ENCODE data around the gene APOO. TPM values are rescaled to one million over a fixed set of nuclear protein-coding genes. Genes with fewer than 3 reads are reported as not detected.
A peak's percentile ranks its signal among the peaks of the same experiment; 100 is the strongest.

The APOO gene
- 17.0 TPM for polyA plus RNA-seq (2013, experiment 1 of 2; ENCODE audit: insufficient read length)
- polyA plus RNA-seq (2013, experiment 2 of 2; ENCODE audit: insufficient read length), result 19.0 TPM

DNA sequence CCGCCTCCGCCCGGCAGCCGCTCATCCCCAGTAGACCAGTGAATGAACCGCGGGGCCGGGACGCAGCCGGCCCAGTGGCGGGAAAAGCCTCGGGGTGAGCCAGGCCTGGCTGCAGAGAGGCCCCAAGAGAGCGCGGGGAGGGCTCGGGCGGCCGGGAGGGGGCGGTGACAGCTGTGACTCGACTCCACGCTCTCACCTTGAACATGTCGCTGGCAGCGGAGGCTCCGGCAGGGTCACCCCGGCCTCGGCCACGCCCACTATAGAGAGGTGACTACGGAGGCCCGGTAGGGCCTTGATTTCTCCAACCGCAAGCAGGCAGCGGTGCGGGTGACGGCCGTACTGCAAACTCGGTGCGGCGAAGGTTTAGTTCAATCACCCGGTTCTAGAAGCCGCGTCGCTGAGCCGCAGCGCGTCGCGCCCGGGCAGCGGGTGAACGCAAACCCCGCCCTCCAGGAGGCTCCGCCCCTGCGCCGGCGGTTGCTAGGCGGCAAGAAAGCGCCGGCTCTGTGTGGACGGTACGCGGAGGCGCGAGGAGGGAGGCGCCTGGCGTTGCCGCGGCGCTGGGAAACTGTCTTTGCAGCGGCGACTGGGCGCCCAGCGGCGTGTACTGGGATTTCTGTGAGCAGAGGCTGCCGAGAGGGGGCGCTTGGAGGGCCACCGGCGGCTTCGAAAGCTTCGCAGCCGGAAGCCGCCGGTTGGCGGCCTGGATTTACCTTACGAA is at the start of gene APOO, which contains the start of gene CXorf58:
APOO (minus strand) TSS at position 441 of the 721 bp plus-strand sequence; CDS start at position 205, 236 bp downstream.
CXorf58 (plus strand) TSS at position 509 of the 721 bp plus-strand sequence. CDS start 2,297 bp downstream, outside the sequence.
- peak; percentile 92 for DNase-seq

DNA sequence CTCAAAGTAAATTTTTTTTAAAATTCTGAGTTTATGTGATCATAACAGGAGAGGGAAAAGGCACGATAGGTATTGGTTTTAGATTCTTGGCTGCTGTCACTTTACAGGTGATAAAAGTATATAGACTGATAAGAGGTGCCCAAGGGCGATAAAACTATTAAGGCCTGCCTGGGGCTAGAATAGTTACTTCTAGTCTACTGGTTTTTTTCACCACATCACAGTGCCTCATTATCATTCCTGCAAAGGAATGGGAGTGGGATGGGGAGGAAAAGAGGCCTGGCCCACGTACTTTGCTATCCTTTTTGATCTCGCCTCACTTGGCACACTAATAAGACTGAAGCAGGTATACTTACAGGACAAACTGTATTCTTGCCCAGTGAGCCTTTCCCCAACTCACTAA is 46.7 kb upstream of the APOO start:
- no peak for DNase-seq

DNA sequence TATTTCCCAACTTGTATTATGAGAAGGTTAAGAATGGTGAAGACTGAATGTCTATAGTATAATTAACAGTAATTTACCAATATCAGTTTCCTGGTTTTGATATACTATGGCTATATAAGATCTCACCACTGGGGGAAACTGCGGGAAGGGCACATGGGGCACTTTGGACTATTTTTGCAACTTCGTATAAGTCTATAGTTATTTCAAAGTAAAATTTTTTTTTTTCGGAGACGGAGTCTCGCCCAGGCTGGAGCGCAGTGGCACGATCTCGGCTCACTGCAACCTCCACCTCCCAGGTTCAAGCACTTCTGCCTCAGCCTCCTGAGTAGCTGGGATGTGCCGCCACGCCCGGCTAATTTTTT is 46.2 kb upstream of the APOO start:
- no peak for DNase-seq

DNA sequence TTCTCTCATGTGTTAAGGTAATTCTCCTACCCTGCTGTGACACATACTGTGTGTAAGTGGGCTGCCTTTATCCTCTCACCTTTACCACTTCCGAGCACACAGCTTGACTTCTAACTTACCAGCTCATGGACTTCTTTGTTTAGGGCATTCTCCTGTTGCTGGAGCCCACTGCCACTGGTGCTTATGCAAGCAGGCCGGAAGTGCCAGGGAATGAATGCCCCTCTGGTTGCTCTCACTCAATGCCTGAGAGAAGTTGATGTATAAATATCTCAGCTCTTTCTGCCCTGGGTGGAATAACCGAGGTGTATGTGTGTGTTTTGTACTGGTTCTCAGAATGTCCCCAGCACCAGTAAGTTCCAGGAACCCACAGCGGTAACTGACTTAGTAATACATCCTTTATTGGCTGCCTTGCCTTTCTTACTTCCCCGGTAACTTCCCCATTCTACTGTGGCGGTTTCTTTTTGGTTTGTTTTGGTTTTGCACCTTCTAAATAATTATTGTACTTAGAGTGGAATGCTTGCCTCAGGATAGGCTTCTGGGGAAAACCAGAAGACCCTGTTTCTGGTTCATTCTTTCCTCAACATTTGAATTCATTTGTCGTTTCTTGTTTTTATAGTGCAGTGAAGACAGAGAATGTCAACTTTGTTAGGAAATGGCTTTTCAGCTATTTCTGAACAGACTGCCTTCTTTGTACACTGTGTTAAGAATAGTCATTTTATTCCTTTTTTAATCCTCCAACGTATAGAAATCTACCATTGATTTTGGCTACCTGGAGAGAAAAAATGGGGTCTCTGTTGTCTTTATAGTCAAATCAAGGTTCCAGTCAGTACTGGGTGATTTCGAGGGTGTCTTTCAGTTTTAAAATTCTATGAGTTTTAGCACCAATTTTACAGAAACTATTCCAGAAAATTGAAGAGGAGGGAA is 45.5 kb upstream of the APOO start:
- no peak for DNase-seq

DNA sequence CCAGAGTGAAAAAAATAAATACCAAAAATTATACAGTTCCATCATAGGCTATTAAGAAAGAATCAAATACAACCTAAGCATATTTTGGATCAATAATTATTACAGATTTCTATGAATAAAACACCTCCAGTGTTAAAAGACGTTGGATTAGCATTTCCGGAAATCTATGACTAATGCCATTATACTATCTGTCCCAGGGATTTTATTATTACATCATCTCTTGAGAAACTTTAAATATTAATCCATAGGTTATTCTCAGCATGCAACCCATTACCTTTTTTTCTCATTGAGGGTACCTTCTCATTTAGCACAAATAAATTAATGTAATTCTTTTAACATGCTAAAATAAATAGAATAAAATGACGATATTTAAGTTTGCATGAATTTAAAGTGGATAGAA is 44.7 kb upstream of the APOO start:
- no peak for DNase-seq

DNA sequence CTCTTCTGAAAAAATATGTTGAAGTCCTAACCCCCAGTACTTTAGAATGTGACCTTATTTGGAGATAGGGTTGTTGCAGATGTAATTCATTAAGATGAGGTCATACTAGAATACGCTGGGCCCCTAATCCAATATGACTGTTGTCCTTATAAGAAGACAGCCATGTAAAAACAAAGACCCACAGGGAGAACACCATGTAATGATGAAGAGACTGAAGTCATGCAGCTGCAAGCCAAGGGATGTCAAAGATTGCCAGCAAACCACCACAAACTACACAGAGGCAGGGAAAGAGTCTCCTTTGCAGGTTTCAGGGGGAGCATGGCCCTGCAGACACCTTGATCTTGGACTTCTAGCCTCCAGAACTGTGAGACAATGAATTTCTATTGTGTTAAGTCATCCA is 37.5 kb upstream of the APOO start:
- peak; percentile 9 for DNase-seq

DNA sequence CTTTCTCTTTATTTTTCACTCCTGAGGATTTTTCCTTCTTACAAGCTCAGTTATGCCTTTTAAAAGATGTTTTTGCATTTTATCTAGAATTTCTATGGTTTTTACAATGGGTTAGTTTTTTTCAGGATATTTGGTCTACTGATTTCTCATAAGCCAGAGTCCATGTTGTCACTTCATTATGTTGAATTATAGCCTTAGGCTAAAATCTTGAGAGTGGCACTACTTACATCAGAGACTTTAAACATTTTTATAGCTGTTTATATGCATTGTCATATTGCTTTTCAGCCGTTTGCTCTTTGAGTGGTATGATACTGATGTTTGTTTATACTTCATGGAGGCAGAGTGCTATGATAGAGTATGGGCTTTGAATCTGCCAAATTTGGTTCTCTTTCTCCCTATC is 36.5 kb upstream of the APOO start:
- no peak for DNase-seq

DNA sequence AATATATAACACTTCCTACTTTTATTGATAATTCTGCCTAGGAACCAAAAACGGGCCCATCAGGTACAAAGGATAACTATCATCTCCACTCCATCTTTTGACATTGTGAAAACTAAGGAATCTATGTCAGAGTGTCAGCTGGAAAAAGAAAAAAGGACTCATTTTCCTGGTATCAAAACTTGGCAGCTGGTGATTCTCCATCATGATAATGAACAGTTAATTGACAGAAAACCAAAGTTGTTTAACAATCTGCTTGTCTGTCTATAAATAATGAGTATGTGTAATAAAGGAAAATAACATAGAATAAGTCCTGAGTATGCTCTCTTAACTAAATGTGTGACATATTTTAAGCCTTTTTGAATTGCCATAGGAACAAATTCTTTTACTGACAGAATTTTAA is 31.5 kb upstream of the APOO start:
- no peak for DNase-seq

DNA sequence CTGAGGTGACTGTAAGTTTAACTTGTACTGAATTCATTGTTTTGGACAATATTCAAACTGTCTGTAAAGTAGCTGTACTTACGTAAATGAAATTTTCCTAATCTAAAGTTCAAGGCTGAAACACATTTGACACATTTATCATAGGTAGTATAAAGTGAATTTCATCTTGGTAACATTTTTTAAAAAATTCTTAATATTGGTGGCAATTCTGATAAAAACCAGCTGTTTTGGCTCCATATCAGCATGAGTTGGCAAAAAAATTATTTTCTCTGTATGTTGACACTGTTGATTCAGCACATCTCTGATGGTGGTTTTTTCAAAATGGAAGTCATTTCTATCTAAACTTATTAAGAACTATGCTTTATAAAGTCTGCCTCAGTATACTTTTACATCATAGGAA is 31.0 kb upstream of the APOO start:
- peak; percentile 8 for DNase-seq

DNA sequence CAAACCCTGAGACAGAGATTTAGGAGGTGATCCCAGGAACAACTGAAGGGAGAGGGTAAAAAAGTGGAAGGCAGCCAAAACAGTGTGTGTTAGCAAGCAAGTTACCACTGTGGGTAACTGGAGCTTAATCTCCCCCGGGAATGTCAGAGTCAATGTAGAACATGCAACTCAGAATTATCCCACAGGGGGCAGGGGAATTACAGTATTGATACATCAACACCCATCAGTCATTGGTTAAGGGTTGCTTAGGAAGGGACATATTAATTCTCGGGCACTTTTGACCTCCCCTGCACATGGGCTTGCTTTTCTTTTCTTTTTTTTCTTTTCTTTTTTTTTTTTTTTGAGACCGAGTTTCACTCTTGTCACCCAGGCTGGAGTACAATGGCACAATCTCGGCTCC is 29.4 kb upstream of the APOO start:
- peak; percentile 41 for DNase-seq

DNA sequence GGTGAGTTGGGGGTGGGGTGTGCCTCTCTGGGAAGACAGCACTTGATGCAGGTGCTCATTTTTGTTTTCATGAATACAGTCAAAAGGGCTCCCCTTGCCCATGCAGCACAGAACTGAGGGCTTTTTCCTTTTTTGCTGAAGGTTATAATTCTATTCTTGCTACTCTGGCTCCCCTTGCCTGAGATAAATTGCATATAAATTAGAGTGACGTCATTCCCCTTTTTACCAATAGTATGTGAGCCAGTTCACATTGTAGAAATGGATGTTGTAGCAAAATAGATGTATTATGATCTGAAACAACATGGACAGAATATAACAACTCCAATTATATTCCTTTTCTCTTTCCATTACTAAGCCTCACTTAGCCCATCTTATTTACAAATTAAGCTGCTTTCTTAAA is 28.4 kb upstream of the APOO start:
- no peak for DNase-seq

DNA sequence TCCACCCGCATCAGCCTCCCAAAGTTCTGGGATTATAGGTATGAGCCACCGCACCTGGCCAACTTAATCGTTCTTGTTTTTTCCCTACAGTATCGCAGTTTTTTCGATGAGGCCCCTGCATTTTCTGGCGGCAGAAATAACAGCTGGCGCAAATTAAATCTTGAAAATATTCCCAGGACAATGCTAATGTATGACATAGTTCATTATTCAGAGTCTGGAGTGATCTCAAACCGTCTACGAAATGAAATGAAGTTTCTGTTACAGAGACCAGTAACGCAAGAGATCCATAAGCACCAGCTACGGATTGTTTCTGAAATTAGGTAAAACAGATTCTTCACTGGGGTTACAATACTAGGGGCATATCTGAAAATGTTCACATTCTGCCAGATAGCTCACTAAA is 27.4 kb upstream of the APOO start:
- DNase-seq, result peak; percentile 36

DNA sequence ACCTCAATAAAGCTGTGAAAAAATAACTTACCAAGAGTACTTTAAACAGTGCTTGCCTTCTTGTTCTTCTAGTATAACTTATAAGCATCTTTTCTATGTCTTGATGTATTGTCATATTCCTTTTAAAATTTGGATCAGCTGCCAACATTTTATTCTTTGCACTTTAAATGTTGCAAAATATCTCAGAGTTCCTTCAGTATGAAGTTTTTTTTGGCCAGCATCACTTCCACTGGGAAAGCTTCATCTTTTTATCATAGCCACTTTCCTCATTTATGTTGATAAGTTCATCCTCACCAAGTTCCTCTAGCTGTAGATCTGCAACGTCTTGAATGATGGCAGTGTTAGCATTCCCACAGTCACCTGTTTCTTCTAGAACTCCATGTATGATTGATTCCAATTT is 24.3 kb upstream of the APOO start:
- DNase-seq, result no peak

DNA sequence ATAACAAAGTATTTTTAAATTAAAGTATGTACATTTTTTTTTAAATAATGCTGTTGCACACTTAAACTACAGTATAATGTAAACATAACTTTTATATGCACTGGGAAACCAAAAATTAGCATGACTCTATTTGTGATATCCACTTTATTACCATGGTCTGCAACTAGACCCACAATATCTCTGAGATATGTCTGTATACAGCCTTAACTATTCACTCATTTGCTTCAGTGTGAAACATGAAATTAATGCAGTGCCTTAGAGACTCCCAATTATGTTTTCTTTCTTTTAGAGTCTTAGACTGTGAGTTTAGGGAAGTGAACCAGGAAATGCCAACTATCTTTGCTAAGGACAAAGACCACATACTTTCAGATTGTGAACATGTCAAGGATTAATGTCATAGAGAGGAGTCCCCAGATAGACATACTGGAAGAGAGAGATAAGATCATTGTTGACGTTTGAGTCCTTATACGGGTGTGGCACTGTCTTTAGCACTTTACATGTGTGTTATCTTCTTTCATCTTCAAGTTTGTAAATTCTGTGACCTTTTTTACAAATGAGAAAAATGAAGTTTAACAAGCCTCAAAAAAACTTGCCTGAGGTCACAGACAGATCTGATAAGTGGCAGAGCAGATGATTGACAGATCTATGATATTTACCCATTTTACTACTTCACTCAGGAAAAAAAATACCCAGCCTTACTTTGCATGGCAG is 23.3 kb upstream of the APOO start:
- no peak for DNase-seq

DNA sequence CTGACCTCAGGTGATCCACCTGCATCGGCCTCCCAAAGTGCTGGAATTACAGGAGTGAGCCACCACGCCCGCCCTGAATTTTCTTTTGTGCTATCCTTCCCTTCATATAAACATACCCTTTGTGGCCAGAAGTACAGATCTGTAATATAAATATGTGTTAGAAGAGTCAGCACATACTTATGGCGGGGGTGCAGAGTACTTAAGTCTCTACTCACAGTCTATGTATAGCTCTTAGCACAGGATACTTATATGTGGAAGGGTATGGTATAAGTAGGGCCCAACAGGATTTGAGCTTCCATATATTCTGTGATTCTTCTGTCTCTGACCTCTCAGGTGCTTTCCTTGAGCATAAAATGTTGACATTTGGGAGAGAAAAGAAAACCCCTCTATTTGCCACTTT is 18.3 kb upstream of the APOO start:
- no peak for DNase-seq

DNA sequence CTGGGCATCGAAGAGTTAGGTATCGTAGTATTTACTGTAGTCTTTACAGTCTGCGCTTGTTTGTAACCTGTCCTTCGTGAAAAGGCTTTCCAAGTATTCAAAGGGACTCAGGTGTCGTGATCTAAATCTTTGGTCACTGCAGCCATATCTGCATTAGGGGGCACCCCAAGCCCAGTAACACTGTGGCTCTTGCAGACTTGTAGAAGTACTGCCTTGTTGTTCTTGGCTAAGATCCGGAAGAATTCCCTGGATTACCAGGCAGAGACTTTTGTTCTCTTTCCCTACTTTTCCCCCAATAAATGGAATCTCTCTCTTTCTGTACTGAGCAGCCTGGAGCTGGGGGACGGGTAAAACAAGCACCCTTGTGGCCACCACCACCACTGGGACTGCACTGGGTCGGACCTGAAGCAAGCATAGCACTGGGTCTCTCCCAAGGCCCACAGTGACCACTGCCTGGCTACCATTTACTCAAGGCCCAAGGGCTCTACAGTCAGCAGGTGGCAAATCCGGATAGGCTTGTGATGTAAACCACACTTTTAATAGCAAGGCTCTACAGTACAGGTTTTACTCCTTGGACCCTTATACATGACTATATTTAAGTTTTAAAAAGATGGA is 12.1 kb upstream of the APOO start:
- no peak for DNase-seq

DNA sequence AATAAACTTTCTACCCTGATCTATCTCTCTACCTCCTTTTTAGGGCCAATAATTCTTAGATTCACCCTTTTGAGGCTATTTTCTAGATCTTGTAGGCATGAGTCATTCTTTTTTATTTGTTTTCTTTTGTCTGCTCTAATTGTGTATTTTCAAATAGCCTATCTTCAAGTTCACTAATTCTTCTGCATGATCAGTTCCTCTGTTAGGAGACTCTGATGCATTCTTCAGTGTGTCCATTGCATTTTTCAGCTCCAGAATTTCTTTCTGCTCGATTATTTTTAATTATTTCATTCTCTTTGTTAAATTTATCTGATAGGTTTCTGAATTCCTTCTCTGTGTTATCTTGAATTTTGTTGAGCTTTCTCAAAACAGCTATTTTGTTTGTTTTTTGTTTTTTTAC is 11.4 kb upstream of the APOO start:
- no peak for DNase-seq

DNA sequence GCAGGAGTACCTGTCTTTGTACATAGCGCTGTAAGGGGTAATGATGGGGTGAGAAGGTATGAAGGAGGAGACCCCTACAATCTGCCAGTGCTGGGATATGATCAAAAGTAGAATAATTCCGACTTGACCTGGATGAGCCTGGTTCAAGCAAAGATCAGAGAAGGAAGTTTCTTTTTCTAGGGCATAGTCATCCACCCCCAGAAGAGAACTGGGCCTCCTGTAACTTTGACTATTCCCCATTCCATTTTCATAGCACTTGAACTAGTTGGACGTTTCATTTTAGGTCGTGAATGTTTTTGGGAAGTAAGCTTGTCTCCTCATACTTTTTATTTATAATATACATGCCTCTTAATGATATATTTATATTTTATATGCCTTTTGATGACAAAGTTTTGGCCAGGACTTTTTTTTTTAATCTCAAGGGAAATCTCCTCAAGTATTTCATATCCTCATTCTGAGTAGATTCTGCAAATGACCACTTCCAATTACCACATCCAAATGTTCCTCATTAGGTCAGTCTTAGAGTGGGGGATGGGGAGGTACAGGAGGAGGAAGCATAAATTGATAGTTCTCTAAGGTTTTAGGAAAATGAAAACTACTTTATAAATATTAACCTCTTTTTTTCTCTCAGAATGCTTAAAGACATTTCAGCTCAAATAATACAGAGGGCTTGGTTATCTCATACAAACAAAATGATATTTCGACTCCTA is 3.5 kb upstream of the APOO start:
- DNase-seq, result no peak

DNA sequence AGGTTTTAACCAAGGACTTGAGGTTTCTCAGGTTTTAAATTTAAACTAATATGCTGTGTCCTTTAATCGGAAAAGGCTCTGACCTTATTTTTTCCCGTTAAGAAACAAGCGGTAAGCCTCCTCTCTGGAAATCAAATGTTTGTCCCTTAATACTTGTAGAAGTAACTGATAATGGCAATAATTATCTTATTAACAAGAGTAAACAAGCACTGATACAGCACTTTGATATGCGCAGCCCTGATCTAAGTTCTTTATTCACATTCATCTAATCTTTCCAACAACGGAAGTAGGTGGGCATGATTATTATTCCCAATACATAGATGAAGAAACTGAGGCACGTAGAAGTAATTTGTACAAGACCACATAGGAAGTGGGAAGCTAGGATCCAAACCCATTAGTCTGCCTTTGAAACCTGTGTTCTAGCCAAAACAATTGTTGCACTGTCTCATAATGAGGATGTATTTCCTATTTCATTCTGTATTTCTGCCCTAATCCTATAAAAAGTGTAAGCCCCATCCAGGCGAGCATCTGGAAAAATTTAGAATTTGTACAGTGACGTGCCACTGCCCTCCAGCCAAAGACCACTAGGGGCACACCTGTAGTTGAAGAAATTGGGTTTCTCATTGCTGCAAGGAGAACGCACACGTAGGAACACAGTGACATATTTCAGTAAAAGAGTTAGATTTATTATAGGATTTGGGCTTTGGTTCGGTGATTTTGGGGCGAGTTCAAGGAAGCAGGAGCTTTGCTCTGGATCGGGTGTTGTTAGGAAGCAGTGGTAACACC is 674 bp upstream of the APOO start:
- DNase-seq, result no peak

DNA sequence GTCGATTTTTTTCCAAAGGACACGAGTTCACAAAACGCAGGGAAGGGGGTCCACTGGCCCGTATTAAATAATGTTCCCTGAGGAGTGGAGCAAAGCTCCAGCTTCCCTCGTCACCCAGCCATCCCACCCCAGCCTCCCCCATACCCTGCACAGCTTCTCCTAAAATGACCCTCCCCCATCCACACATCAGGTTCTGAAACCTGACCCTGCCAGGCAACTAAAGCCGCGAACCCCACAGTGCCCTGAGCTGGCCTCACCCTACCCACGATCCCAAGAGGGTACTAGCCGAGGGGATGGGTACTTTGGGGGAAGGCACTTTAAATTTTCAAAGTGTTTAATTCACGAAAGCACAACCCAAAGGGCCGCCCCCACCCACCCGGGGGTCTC is 634 bp downstream of the APOO start:
- DNase-seq, result no peak

DNA sequence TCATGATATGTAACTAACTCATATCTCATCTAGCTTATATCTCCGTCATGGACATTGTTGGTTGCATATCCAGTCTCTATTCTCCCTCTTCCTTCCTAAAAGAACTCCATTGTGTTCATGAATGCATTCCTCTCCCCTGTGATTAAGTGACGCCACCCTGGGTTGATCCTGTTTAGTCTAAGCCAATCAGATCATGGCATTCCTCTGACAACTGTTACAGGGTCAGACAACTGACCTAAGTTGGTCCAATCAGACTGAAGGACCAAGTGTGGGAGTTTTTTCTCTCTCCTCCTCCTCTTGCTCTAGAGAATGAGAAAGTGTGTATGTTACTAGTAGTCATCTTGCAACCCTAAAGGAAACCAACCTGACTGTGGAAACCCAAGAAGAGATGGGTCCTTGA is 3.6 kb downstream of the APOO start:
- DNase-seq, result no peak

Data from fibroblast of skin of abdomen (primary cell).